ENCODE measurements around the gene PINK1.
A peak's percentile ranks its signal among the peaks of the same experiment; 100 is the strongest.
"Not testable (repeated sequence)": the region's sequence is repeated elsewhere in the genome, so short reads cannot be mapped to it uniquely, and the experiment has no call there.

PINK1 gene

DNA sequence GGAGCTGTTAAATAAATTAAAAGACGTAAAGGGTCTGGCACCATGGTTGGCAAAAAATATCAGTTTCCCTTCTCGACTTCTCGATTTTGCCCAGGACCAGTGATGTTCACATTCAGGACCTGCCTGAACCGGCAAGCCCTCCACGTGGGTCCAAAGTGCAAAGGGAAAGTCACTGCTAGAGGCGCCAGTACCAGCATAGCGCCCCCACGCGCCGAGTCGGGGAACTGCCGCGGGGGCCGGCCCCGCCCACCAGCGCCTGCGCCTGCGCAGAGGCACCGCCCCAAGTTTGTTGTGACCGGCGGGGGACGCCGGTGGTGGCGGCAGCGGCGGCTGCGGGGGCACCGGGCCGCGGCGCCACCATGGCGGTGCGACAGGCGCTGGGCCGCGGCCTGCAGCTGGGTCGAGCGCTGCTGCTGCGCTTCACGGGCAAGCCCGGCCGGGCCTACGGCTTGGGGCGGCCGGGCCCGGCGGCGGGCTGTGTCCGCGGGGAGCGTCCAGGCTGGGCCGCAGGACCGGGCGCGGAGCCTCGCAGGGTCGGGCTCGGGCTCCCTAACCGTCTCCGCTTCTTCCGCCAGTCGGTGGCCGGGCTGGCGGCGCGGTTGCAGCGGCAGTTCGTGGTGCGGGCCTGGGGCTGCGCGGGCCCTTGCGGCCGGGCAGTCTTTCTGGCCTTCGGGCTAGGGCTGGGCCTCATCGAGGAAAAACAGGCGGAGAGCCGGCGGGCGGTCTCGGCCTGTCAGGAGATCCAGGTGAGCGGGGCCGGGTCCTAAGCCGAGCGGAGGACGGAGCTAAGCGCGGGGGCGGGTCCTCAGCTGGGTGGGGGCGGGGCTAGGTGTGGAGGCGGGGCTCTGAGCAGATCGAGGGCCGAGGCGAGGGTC is at the start of gene PINK1:
PINK1 (plus strand) TSS at position 269 of the 875 bp plus-strand sequence; CDS start at position 360, 91 bp downstream.
- peak; percentile 87 for DNase-seq

DNA sequence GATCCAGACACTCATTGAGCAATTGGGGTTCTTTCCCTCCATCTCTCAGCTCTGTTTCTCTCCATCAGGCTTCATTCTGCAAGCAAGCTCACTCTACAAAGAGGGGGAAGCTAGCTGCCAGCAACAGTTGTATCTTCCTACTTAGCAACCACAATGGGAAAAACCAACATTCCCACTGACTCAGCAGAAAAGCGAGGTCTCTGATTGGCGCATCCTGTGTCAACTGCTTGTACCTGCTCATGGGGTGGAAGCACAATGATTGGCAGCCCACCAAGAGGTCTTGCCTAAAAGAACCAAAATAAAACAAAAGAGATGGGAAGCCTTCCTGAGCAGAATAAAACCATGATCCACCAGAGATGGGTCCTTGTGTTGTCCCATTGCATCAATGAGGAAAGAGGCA is 48.4 kb upstream of the PINK1 start:
- no peak for DNase-seq

GRCh38 chr1:20586953-20587660 is 46.2 kb upstream of the PINK1 start:
- no peak for DNase-seq

DNA sequence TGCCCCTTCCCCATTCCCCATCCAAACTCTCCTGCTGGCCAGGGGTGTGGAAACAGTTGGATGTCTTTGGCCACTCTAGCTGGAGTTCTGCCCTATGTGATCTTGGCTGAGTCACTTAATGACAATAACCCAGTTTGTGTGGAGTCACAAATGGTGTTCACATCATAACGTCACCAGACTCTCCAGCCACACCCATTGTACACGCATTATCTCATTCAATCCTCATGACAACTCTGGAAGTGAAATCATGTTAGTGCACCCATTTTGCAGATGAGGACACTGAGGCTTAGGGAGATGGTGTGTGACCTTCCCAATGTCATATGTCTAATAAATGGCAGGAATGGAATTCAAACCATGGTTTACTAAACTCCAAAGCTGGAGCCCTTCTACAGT is 45.6 kb upstream of the PINK1 start:
- no peak for DNase-seq

DNA sequence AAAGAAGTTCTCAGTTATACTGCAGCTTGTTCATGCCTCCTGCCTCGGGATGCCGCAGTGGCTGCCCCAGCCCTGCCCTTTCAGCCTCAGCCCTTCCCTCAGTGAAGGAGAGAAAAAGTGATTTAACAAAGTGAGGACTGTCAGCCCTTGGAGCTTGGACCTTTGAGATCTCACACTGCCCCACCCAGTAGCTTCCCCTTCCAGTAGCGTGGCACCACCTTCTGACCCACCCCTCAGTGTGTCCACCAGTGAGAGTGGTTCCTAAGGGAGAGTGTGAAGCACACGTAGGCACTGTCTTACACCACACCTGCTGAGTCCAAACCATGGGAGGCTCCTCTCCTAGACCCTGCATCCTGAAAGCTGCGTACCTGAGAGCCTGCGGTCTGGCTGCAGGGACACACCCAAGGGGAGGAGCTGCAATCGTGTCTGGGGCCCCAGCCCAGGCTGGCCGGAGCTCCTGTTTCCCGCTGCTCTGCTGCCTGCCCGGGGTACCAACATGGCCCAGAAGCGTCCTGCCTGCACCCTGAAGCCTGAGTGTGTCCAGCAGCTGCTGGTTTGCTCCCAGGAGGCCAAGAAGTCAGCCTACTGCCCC is 44.5 kb upstream of the PINK1 start, which contains the start of gene CDA:
CDA (plus strand) TSS at position 464 of the 592 bp plus-strand sequence; CDS start at position 497, 33 bp downstream.
- no peak for DNase-seq

- no peak for DNase-seq
Observed at GRCh38 chr1:20589331-20590278, 43.7 kb upstream of the PINK1 start.

DNA sequence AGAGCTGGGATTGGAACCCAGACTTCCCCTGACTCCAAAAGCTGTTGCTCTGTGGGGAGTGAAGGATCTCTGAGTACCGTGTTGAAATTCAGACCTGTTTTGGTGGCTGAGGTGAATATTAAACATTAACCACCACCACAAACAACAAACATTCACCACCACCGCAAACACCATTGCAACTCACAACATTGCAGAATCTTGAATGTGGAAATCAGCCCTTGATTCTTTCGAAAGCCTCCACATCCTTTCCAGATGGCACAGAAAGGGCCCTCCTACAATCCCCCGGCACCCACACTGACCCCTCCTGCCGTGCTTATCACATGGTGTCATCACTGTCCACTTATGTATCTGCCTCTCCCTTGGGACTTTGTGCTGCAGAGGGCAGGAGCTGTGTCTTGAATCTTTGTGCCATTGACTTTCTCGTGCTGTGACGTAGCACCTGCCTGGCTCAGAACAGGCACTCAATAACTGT is 42.9 kb upstream of the PINK1 start:
- DNase-seq, result no peak

DNA sequence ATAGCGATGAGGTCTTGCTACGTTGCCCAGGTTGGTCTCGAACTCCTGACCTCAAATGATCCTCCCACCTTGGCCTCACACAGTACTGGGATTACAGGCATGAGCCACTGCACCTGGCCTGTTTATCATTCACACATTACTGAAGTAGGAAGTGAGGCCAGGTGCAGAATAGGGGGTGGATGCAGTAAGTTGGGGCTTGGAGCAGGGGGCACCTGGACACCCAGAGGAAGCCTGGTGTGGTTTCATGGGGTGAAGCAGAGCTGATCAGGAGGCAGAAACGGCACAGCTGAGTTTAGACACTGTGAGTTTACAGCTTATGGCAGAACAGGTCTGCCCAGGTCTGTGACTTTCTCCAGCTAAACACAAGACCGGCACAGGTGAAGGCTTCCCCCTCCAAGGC is 39.5 kb upstream of the PINK1 start:
- DNase-seq, result no peak

DNA sequence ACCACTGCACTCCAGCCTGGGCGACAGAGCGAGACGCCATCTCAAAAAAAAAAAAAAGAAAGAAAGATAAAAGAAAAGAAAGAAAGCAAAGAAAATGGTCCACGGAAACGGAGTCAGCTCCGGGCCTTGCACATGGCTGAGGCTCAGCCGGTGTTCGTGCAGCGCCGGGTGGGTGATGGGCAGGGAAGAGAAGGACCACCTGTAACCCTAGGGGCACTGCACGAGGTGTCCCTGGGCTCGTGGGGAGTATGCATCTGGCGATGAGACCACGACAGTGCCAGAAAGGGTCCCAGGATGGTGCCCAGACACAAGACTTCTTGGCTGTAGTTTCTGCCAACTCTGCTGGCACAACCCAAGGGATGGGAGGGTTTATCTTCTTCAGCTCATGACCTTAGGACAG is 38.5 kb upstream of the PINK1 start:
- DNase-seq, result no peak

GRCh38 chr1:20596106-20596505 is 37.2 kb upstream of the PINK1 start:
- DNase-seq, result no peak

GRCh38 chr1:20597650-20598049 is 35.6 kb upstream of the PINK1 start:
- DNase-seq, result no peak

- DNase-seq, result no peak
Observed at GRCh38 chr1:20600156-20600555, 33.1 kb upstream of the PINK1 start.

GRCh38 chr1:20601129-20601825 is 32.0 kb upstream of the PINK1 start:
- no peak for DNase-seq

GRCh38 chr1:20602851-20603450 is 30.3 kb upstream of the PINK1 start:
- DNase-seq, result no peak

GRCh38 chr1:20603504-20604464 is 29.5 kb upstream of the PINK1 start:
- DNase-seq, result no peak

- no peak for DNase-seq
Observed at GRCh38 chr1:20604678-20605077, 28.6 kb upstream of the PINK1 start.

DNA sequence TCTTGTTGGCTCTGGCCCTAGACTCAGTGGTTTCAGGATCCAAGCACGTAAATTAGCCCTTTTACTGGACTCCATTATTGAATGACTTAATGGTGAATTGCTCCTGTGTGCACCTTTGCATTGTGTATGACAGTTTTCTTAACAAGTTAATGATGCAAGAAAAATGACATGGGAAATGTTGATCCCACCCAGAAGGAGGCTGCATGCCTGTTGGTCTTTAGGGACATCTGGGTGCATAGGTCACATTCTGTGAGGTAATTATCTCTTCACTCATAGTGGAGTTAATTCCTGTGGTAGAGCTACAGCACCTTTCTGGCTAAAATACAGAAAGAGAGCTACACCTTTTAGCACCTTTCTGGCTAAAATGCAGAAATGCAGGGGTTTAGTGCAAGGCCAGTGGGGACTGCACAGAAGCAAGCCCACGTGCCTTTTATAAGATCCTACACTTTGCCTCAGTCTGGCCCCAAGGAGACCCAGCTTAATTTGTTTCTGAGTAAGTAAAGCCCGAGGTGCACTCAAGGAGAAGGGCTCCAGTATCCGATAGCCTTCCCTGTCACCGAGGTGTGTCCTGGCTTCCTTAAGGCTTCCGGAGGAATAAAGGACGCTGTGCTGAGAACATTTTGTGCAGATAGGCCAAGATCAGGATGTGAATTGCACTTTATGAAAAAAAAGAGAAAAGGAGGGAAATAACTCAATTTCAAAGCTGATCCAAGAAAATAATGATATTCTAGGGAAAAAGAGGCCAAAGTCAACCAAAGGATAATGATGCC is 26.3 kb upstream of the PINK1 start:
- DNase-seq, result not testable (repeated sequence)

DNA sequence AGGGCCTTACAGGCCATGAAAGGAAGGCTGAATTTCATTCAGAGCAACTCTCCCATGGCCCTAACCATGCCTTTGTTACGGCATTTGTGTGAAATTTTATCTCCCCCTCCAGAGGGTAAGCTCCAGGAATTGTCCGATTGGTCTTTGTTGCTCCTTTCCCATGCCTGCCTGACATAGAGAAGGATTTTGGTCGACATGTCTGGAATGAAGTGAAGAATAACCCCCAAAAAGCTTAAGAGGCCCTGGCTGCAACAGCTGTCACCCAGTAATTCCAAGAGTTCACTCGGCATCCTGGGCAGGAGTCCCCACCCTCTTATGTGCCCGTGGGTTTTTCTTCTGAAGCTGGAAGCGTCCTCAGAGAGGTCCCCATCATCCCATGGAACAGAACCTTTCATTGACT is 23.7 kb upstream of the PINK1 start:
- DNase-seq, result no peak

DNA sequence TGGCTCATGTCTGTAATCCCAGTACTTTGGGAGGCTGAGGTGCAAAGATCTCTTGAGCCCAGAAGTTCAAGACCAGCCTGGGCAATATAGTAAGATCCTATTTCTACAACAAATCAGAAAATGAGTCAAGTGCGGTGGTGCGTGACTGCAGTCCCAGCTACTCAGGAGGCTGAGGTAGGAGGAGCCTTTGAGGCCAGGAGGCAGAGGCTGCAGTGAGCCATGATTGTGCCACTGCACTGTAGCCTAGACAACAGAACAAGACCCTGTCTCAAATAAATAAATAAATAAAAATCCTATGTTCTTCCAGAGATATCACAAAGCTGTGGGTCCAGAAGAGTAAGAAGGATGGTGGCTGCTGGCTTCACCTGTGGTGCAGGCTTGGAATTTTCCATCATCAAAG is 22.3 kb upstream of the PINK1 start:
- no peak for DNase-seq
